ENCODE measurements around the gene LSR. TPM values are rescaled to one million over a fixed set of nuclear protein-coding genes. Genes with fewer than 3 reads are reported as not detected.

LSR gene
- total RNA-seq, 1 experiment from 2014 or later = 64.7 TPM

GRCh38 chr19:35301961-35302360 is 53.2 kb downstream of the LSR start:
- CTCF ChIA-PET = no interaction called here
- POLR2A ChIA-PET = no interaction called here
- TF ChIP-seq SIN3A (IDR thresholded peaks at IDR 0.05; ENCODE audit: borderline replicate concordance, insufficient read depth, low read depth, low read length) (no peak), POLR2AphosphoS5 (IDR thresholded peaks at IDR 0.05; ENCODE audit: low read depth, low read length) (no peak), CTCF (IDR thresholded peaks at IDR 0.05) (no peak), REST (IDR thresholded peaks at IDR 0.05; ENCODE audit: insufficient read depth in 1 of 2, low read depth in 2 of 2, low read length in 1 of 2) (no peak), TCF7L2 (IDR thresholded peaks at IDR 0.05; ENCODE audit: low read depth, low read length) (no peak)
- intact Hi-C loops (cut with micrococcal nuclease; ENCODE audit: unreplicated experiment) (no loop called here), in situ Hi-C loops (cut with HindIII; ENCODE audit: low pct_unique_long_range_greater_than_20kb, low sequenced_read_pairs) (no loop called here)
- Histone ChIP-seq H3K27ac (ENCODE audit: low read length) (no peak overlapping the region), H3K27me3 (ENCODE audit: control insufficient read depth, insufficient read depth, low read length) (no peaks in the 10 kb centered on the region; the same call in 1 of the 2 replicates), H3K36me3 (ENCODE audit: control insufficient read depth, insufficient read depth, low read length) (no peaks in the 10 kb centered on the region), H3K4me3 (ENCODE audit: low read depth in 2 of 2, low read length in 2 of 2) (no peak overlapping the region), H3K4me1 (ENCODE audit: control insufficient read depth, insufficient read depth, low read length) (no peaks in the 10 kb centered on the region), H3K9me3 (ENCODE audit: control insufficient read depth, insufficient read depth, low read depth, low read length) (no peaks in the 10 kb centered on the region)
- no TSS peak for BruUV-seq (replicated peaks)
- DNase-seq (ENCODE audit: low read depth, low spot score) = no peak
- ATAC-seq = no peak

DNA sequence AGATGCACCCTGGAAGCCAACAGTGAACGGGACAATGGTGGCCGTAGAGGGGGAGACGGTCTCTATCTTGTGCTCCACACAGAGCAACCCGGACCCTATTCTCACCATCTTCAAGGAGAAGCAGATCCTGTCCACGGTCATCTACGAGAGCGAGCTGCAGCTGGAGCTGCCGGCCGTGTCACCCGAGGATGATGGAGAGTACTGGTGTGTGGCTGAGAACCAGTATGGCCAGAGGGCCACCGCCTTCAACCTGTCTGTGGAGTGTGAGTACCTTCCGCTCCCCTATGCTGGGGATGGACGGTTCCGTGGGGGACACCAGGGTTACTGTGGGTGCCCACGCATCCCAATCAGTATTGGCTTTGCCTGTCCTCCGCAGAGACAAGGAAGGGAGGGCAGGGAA is 53.6 kb downstream of the LSR start:
- DNase-seq (ENCODE audit: low read depth, low spot score) (no peak), ATAC-seq (no peak)
- Histone ChIP-seq H3K36me3 (ENCODE audit: control insufficient read depth, insufficient read depth, low read length) (no peaks in the 10 kb centered on the region), H3K27ac (ENCODE audit: low read length) (no peak overlapping the region), H3K27me3 (ENCODE audit: control insufficient read depth, insufficient read depth, low read length) (no peaks in the 10 kb centered on the region; the same call in 1 of the 2 replicates), H3K9me3 (ENCODE audit: control insufficient read depth, insufficient read depth, low read depth, low read length) (no peaks in the 10 kb centered on the region), H3K4me1 (ENCODE audit: control insufficient read depth, insufficient read depth, low read length) (no peaks in the 10 kb centered on the region), H3K4me3 (ENCODE audit: low read depth in 2 of 2, low read length in 2 of 2) (no peak overlapping the region)
- in situ Hi-C loops (cut with HindIII; ENCODE audit: low pct_unique_long_range_greater_than_20kb, low sequenced_read_pairs) (no loop called here), intact Hi-C loops (cut with micrococcal nuclease; ENCODE audit: unreplicated experiment) (no loop called here)
- no TSS peak for BruUV-seq (replicated peaks)
- POLR2A ChIA-PET = no interaction called here
- CTCF ChIA-PET = no interaction called here
- TF ChIP-seq REST (IDR thresholded peaks at IDR 0.05; ENCODE audit: insufficient read depth in 1 of 2, low read depth in 2 of 2, low read length in 1 of 2) = no peak
- no peak for TF ChIP-seq POLR2AphosphoS5 (IDR thresholded peaks at IDR 0.05; ENCODE audit: low read depth, low read length)
- no peak for TF ChIP-seq CTCF (IDR thresholded peaks at IDR 0.05)
- no peak for TF ChIP-seq SIN3A (IDR thresholded peaks at IDR 0.05; ENCODE audit: borderline replicate concordance, insufficient read depth, low read depth, low read length)
- TF ChIP-seq TCF7L2 (IDR thresholded peaks at IDR 0.05; ENCODE audit: low read depth, low read length) = no peak

Data from Panc1 (cell line).